ENCODE data around the gene TUBA4A. TPM values are rescaled to one million over a fixed set of nuclear protein-coding genes. Genes with fewer than 3 reads are reported as not detected.

Gene TUBA4A
- total RNA-seq, 1 donor from 2014 or later, result 78.7 TPM

DNA sequence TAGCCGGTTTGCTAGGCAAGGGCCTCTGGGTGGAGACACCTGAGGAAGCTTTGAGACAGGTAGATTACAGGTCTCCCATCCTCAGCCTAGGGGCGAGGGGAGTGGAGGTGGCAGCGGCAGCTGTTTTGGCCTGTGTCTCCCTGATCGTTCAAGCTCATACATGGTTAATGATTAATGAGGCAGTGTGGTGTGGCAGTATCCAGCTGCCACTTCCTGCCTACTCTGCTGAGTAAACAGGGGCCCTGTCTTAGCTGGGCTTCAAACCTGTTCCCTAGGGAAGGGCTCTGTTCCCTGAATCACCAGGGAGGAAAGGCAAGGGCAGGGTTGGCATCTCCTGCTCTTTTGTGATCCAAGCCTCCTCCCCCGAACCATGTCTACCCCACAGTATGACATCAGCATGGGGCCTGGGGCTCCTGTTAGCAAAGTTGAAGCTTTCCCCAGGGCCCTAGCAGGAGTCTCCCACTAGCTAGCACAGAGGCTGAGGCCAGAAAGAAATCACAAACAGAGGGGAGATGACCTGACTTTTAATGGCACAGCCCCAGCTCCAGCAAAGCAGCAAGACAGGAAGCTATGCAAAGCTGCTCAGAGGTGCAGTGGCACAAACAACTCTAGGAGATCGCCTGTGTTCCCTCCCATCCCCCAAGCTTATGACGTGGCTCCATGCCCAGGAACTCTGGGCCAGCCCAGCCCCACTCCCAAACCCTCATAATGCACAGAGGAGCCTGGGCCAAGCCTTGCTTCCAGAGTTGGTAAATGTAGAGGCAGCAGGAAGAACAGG lies 4.3 kb downstream of the TUBA4A start:
- Histone ChIP-seq H3K36me3 (ENCODE audit: control insufficient read depth, insufficient read depth, low read length) (no peaks in the 10 kb centered on the region), H3K27me3 (ENCODE audit: control insufficient read depth, insufficient read depth, low read length) (peaks cover 5% of the 10 kb centered on the region), H3K4me3 (ENCODE audit: low read depth, low read length) (no peak overlapping the region)
- TF ChIP-seq, protein P1, sequence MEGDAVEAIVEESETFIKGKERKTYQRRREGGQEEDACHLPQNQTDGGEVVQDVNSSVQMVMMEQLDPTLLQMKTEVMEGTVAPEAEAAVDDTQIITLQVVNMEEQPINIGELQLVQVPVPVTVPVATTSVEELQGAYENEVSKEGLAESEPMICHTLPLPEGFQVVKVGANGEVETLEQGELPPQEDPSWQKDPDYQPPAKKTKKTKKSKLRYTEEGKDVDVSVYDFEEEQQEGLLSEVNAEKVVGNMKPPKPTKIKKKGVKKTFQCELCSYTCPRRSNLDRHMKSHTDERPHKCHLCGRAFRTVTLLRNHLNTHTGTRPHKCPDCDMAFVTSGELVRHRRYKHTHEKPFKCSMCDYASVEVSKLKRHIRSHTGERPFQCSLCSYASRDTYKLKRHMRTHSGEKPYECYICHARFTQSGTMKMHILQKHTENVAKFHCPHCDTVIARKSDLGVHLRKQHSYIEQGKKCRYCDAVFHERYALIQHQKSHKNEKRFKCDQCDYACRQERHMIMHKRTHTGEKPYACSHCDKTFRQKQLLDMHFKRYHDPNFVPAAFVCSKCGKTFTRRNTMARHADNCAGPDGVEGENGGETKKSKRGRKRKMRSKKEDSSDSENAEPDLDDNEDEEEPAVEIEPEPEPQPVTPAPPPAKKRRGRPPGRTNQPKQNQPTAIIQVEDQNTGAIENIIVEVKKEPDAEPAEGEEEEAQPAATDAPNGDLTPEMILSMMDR (IDR thresholded peaks at IDR 0.05; ENCODE audit: insufficient read depth, low read length, poor library complexity, severe bottlenecking), result no peak
- peak; percentile 96 for DNase-seq (ENCODE audit: low read depth)

- TF ChIP-seq, protein P1 (IDR thresholded peaks at IDR 0.05; ENCODE audit: insufficient read depth, low read length, poor library complexity, severe bottlenecking), result no peak
- no peak overlapping the region for H3K4me3 ChIP-seq (ENCODE audit: low read depth, low read length)
- H3K36me3 ChIP-seq (ENCODE audit: control insufficient read depth, insufficient read depth, low read length), result no peaks in the 10 kb centered on the region
- no peaks in the 10 kb centered on the region for H3K27me3 ChIP-seq (ENCODE audit: control insufficient read depth, insufficient read depth, low read length)
- DNase-seq (ENCODE audit: low read depth), result no peak
These were observed 4.9 kb downstream of the TUBA4A start for GRCh38 chr2:219248845-219249202.

DNA sequence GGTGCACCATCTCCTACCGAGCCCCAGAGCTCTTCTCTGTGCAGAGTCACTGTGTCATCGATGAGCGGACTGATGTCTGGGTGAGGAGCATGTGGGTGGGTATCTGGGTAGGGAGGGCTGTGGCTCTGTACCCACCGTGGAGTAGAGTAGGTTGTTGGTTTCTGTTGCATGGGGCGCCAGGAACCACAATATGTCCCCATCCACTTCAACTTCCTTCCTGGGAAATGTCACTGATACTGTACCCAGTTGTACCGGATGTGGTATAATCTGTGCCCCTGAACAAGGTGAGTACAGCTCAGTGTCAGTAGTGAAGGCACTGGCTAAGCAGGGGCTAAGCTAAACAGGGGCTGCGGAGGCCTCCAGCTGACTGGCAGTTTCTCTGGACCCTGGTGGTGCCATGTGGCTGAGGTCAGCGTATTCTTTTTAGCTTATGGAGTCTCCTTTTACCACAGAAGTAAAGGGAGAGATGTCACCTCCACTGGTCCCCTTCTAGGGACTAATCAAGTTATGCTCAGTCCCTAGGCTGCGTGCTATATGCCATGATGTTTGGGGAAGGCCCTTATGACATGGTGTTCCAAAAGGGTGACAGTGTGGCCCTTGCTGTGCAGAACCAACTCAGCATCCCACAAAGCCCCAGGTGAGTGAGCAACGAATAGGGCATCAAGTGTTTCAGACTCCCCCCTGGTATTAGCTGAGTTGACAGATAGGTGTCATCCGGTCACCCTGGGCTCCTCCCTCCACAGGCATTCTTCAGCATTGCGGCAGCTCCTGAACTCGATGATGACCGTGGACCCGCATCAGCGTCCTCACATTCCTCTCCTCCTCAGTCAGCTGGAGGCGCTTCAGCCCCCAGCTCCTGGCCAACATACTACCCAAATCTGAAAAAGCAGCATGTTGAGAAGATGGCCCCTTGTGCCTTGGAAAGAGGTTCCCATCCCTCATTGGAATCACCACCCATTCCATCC lies 5.8 kb downstream of the TUBA4A start:
- no peak for DNase-seq (ENCODE audit: low read depth)
- Histone ChIP-seq H3K36me3 (ENCODE audit: control insufficient read depth, insufficient read depth, low read length) (no peaks in the 10 kb centered on the region), H3K27me3 (ENCODE audit: control insufficient read depth, insufficient read depth, low read length) (no peaks in the 10 kb centered on the region), H3K4me3 (ENCODE audit: low read depth, low read length) (no peak overlapping the region)
- TF ChIP-seq, protein P1 (IDR thresholded peaks at IDR 0.05; ENCODE audit: insufficient read depth, low read length, poor library complexity, severe bottlenecking), result no peak

- TF ChIP-seq, protein P1 (IDR thresholded peaks at IDR 0.05; ENCODE audit: insufficient read depth, low read length, poor library complexity, severe bottlenecking), result no peak
- no peaks in the 10 kb centered on the region for H3K27me3 ChIP-seq (ENCODE audit: control insufficient read depth, insufficient read depth, low read length)
- no peak overlapping the region for H3K4me3 ChIP-seq (ENCODE audit: low read depth, low read length)
- no peak for DNase-seq (ENCODE audit: low read depth)
- no peaks in the 10 kb centered on the region for H3K36me3 ChIP-seq (ENCODE audit: control insufficient read depth, insufficient read depth, low read length)
These were observed 7.2 kb downstream of the TUBA4A start for GRCh38 chr2:219246559-219246958.

GRCh38 chr2:219245899-219246230 lies 7.9 kb downstream of the TUBA4A start:
- TF ChIP-seq, protein P1 (IDR thresholded peaks at IDR 0.05; ENCODE audit: insufficient read depth, low read length, poor library complexity, severe bottlenecking), result no peak

More at GRCh38 chr2:219245899-219246230, 7.9 kb downstream of the TUBA4A start:
- Histone ChIP-seq H3K4me3 (ENCODE audit: low read depth, low read length) (peak overlapping the region; percentile 84), H3K27me3 (ENCODE audit: control insufficient read depth, insufficient read depth, low read length) (no peaks in the 10 kb centered on the region), H3K36me3 (ENCODE audit: control insufficient read depth, insufficient read depth, low read length) (no peaks in the 10 kb centered on the region)
- no peak for DNase-seq (ENCODE audit: low read depth)
